ENCODE measurements around the gene C6orf52.

The C6orf52 gene

GRCh38 chr6:10621847-10622246 is 72.6 kb downstream of the C6orf52 start (continued):
- no peak for TF ChIP-seq ZNF26 (tag by site-specific recombination; IDR thresholded peaks at IDR 0.05)
- no peak for TF ChIP-seq WT1 (tag by site-specific recombination; IDR thresholded peaks at IDR 0.05)
- TF ChIP-seq ZNF623 (tag by site-specific recombination; IDR thresholded peaks at IDR 0.05), result no peak
- TF ChIP-seq ZBTB44 (tag by site-specific recombination; IDR thresholded peaks at IDR 0.05), result no peak
- TF ChIP-seq ZNF791 (tag by site-specific recombination; IDR thresholded peaks at IDR 0.05), result no peak
- no peak for TF ChIP-seq ZSCAN4 (tag by site-specific recombination; IDR thresholded peaks at IDR 0.05)
- TF ChIP-seq BCL11B (tag by site-specific recombination; IDR thresholded peaks at IDR 0.05; ENCODE audit: low read depth), result no peak
- TF ChIP-seq ZNF24 (tag by site-specific recombination; IDR thresholded peaks at IDR 0.05), result no peak
- TF ChIP-seq ZBTB48 (tag by site-specific recombination; IDR thresholded peaks at IDR 0.05), result no peak
- TF ChIP-seq ZNF140 (tag by site-specific recombination; IDR thresholded peaks at IDR 0.05), result no peak
